SK-N-MC (cell line): ENCODE results near the gene GRB2.

Experiments used
- EZH2 ChIP-seq: fragments of 200-600 bp; sonication (generic); IDR thresholded peaks from one replicate; pipeline ENCODE4 v1.6.1; 2017; ENCODE audit warnings: antibody characterized with exemption
- FOXP2 ChIP-seq: optimal IDR thresholded peaks from 2 replicates; pipeline ENCODE3; 2011; ENCODE audit warnings: mild to moderate bottlenecking, moderate library complexity; ENCODE audit not compliant: insufficient read depth; ENCODE audit errors: extremely low read length, control extremely low read depth
- POLR2AphosphoS5 ChIP-seq: IDR thresholded peaks from 2 replicates; pipeline ENCODE4 v1.6.1; 2012; ENCODE audit warnings: mild to moderate bottlenecking, low read depth, low read length, borderline replicate concordance

- TF ChIP-seq EZH2 (no peak), POLR2AphosphoS5 (peak; percentile 53; the same call in 1 of the 2 replicates), FOXP2 (no peak)
These were observed 134.1 kb downstream of the GRB2 start for GRCh38 chr17:75271233-75271954.
